Tibial nerve (tissue), 4 donors: Measurements from ENCODE around the gene TDG. TPM values are rescaled to one million over a fixed set of nuclear protein-coding genes. Genes with fewer than 3 reads are reported as not detected.

Experiments used
- DNase-seq, 2 donors: peaks; one replicate each; pipeline ENCODE4 v3.0.0-alpha.2; 2019; ENCODE audit warnings: low spot score in 2 of 2
- H3K27ac ChIP-seq, 4 donors: fragments of 200-600 bp; sonication (generic) in 3 of 4; one replicate each; pipeline ENCODE4 v1.5.1; 2017 to 2019; ENCODE audit warnings: mild to moderate bottlenecking in 1 of 4
- H3K27me3 ChIP-seq, 2 donors: fragments of 200-600 bp; sonication (generic) in 1 of 2; one replicate each; pipeline versions ENCODE4 v1.5.1 to v1.6.0; 2017 to 2019
- H3K36me3 ChIP-seq, 3 donors: fragments of 200-600 bp; sonication (generic); one replicate each; pipeline ENCODE4 v1.5.1; 2018 to 2019
- H3K4me1 ChIP-seq, 4 donors: fragments of 200-600 bp; sonication (generic) in 3 of 4; one replicate each; pipeline ENCODE4 v1.5.1; 2017 to 2019
- H3K4me3 ChIP-seq, 4 donors: fragments of 200-600 bp; sonication (generic) in 3 of 4; one replicate each; pipeline ENCODE4 v1.5.1; 2017 to 2019; ENCODE audit warnings: mild to moderate bottlenecking in 1 of 4, moderate library complexity in 1 of 4
- H3K9me3 ChIP-seq, 4 donors: fragments of 200-600 bp; sonication (generic) in 3 of 4; one replicate each; pipeline ENCODE4 v1.5.1; 2017 to 2019
- EP300 ChIP-seq, 2 donors: sonication (generic); formaldehyde crosslinking; IDR thresholded peaks; one replicate each; pipeline ENCODE4 v1.6.1; 2017; ENCODE audit warnings: antibody characterized with exemption in 2 of 2, mild to moderate bottlenecking in 1 of 2
- POLR2A ChIP-seq, 2 donors: fragments of 450-650 bp; IDR thresholded peaks; one replicate each; pipeline ENCODE4 v1.6.1; 2017; ENCODE audit warnings: antibody characterized with exemption in 2 of 2, mild to moderate bottlenecking in 2 of 2, moderate library complexity in 2 of 2
- WGBS, 2 donors: methylation state at CpG; one replicate each; pipeline ENCODE4 v1.1.5; 2018; 5-methylcytosine and 5-hydroxymethylcytosine counted together
- total RNA-seq, 4 donors: library from RNA; depleted of rRNA; stranded (reverse); fragments of >200 nt; gene quantifications; one replicate each; pipeline ENCODE4 v1.1.0, GENCODE V29; 2016
- TF ChIP-seq, protein P1 (sequence below), 5 experiments: fragments of 200-600 bp in 3 of 5; fragments of 450-650 bp in 2 of 5; sonication (generic) in 3 of 5; IDR thresholded peaks; one replicate each; pipeline ENCODE4 v1.5.1; 2016 to 2019; ENCODE audit warnings: antibody characterized with exemption in 5 of 5, mild to moderate bottlenecking in 3 of 5, moderate library complexity in 2 of 5

TDG gene
- total RNA-seq, 4 donors from 2014 or later = 13.7 to 23.7 (median 20.0) TPM

DNA sequence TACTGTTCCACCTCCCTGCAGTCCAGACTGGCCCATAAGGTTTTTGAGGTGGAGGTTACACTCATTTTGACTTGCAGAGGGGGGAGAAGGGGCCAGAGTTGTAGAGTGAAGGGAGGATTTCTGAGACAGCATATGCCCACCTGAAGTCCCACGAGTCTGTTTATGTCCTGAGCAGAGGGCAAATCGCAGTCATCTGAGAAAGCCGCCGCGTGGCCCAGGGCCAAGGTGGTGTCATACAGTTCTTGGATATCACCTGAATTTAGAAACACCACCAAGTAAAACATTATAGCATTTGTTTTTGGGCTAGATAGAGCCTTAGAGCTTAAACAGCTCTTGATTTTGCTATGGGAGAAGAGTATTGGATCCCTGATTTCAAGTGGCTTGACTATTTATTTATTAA lies 30.9 kb downstream of the TDG start:
- WGBS, 2 donors = 96 to 97% methylated on average over 5 of the region's 5 CpGs
- Histone ChIP-seq H3K36me3 (no peaks in the 10 kb centered on the region), H3K27me3 (no peaks in the 10 kb centered on the region), H3K4me1 (no peaks in the 10 kb centered on the region), H3K9me3 (no peaks in the 10 kb centered on the region), H3K4me3 (no peak overlapping the region), H3K27ac (no peak overlapping the region)
- TF ChIP-seq EP300 (IDR thresholded peaks at IDR 0.05) (no peak), POLR2A (IDR thresholded peaks at IDR 0.05) (no peak)
- TF ChIP-seq, protein P1, sequence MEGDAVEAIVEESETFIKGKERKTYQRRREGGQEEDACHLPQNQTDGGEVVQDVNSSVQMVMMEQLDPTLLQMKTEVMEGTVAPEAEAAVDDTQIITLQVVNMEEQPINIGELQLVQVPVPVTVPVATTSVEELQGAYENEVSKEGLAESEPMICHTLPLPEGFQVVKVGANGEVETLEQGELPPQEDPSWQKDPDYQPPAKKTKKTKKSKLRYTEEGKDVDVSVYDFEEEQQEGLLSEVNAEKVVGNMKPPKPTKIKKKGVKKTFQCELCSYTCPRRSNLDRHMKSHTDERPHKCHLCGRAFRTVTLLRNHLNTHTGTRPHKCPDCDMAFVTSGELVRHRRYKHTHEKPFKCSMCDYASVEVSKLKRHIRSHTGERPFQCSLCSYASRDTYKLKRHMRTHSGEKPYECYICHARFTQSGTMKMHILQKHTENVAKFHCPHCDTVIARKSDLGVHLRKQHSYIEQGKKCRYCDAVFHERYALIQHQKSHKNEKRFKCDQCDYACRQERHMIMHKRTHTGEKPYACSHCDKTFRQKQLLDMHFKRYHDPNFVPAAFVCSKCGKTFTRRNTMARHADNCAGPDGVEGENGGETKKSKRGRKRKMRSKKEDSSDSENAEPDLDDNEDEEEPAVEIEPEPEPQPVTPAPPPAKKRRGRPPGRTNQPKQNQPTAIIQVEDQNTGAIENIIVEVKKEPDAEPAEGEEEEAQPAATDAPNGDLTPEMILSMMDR (IDR thresholded peaks at IDR 0.05) = no peak
- DNase-seq = no peak

DNA sequence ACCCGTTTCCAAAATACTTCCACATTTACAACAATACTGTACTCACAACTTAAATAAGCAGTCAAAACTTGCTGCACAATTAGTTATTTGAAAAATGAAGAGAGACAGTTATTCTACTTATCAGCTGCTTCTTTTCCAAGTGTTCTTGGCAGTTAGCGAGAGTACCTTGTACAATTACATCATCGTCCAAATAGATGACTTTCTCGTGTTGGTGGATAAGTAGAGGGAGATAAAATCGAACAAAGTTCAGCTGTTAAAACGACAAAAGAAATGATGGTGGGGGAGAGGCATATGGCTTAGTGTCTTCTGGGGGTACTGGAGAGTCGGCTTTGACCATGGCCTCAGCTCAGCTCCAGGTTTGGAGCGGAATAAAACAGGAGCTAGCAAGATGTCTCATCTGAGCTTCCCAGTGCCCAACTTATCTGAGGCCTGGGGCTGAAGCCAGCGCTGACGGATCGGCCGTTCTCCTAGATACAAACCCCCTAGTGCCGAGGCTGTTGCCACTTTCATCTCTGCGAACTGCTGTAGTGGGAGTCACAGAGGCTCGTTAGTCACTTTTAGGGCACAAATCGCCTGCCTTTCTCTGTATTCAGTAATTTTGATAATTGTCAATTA lies 31.7 kb downstream of the TDG start:
- H3K4me1 ChIP-seq = no peaks in the 10 kb centered on the region
- H3K4me3 ChIP-seq = no peak overlapping the region
- H3K9me3 ChIP-seq = no peaks in the 10 kb centered on the region
- WGBS, 2 donors = 63 to 64% methylated on average over 16 of the region's 16 CpGs
- no peaks in the 10 kb centered on the region for H3K36me3 ChIP-seq
- no peaks in the 10 kb centered on the region for H3K27me3 ChIP-seq
- TF ChIP-seq POLR2A (IDR thresholded peaks at IDR 0.05) (no peak), EP300 (IDR thresholded peaks at IDR 0.05) (no peak)
- TF ChIP-seq, protein P1 (IDR thresholded peaks at IDR 0.05) = no peak
- peak overlapping the region in 2 of 4 donors; percentile 18 to 61 for H3K27ac ChIP-seq
- DNase-seq = no peak

DNA sequence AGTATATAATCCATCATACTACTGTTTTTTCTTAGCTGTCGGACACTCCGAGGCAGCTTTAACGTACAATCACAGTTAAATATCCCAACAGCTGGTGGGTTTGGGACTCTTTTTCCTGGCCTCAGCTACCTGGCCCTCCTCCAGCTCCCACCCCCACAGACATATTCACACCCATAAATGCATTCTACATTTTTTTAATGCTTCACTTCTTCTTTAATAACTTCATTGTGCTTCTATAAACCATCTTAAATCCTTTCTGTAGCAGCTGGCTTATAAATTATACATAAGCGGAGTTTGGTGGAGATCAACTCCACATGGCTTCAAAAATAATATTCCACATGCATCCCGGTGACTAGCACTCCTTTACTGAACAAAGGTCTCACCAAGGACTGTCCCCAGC lies 33.3 kb downstream of the TDG start:
- H3K27ac ChIP-seq = no peak overlapping the region
- no peaks in the 10 kb centered on the region for H3K4me1 ChIP-seq
- H3K4me3 ChIP-seq = no peak overlapping the region
- DNase-seq = no peak
- peaks cover 0 to 7% (median 0%) of the 10 kb centered on the region in 3 donors for H3K36me3 ChIP-seq
- whole genome bisulfite sequencing, 2 donors = 67 to 72% methylated on average over 5 of the region's 5 CpGs
- H3K27me3 ChIP-seq = no peaks in the 10 kb centered on the region
- TF ChIP-seq POLR2A (IDR thresholded peaks at IDR 0.05) (no peak), EP300 (IDR thresholded peaks at IDR 0.05) (no peak)
- TF ChIP-seq, protein P1 (IDR thresholded peaks at IDR 0.05) = no peak
- no peaks in the 10 kb centered on the region for H3K9me3 ChIP-seq

DNA sequence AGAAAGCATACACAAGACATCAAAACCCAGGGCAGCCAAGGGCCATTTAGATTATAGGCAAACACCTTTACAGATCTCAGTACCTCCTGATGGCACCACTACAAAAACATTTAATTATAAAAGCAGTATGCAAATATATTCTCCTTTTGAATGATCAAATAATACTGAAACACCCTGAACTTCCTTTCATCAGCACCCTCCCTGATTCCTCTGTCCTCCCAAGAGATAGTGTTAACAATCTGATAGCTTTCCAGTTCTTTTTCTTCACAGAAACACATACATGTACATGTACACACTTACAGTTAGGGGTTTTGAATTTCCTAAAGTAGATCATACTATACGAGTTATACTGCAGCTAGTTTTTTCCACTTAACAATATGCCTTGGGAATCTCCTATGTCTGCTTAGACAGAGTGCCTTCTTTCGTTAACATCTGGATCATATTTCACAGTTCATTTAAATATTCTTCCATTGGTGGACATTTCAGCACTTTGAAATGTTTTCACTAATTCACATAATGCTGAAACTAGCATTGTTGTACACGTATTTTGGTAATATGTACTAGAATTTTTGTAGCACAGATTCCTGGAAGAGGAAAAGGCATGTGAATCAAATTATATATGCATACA lies 35.2 kb downstream of the TDG start:
- Histone ChIP-seq H3K27ac (no peak overlapping the region), H3K9me3 (no peaks in the 10 kb centered on the region), H3K36me3 (peaks cover 0 to 7% (median 0%) of the 10 kb centered on the region in 3 donors), H3K27me3 (no peaks in the 10 kb centered on the region), H3K4me1 (no peaks in the 10 kb centered on the region), H3K4me3 (no peak overlapping the region)
- TF ChIP-seq, protein P1 (IDR thresholded peaks at IDR 0.05) = no peak
- TF ChIP-seq POLR2A (IDR thresholded peaks at IDR 0.05) (no peak), EP300 (IDR thresholded peaks at IDR 0.05) (no peak)
- WGBS, 2 donors = 55 to 59% methylated on average over 3 of the region's 3 CpGs
- DNase-seq = no peak

DNA sequence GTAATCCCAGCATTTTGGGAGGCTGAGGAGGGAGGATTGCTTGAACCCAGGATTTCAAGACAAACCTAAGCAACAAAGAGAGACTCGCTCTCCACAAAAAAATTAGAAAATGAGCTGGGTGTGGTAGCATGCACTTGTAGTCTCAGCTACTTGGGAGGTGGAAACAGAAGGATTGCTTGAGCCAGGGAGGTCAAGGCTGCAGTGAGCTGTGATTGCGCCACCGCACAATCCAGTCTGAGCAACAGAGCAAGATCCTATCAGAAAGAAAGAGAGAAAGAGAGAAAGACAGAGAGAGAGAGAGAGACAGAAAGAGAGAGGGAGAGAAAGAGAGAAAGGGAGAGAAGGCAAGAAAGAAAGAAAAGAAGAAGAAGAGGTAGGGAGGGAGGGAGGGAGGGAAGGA lies 37.0 kb downstream of the TDG start:
- DNase-seq = no peak
- TF ChIP-seq POLR2A (IDR thresholded peaks at IDR 0.05) (no peak), EP300 (IDR thresholded peaks at IDR 0.05) (no peak)
- TF ChIP-seq, protein P1 (IDR thresholded peaks at IDR 0.05) = no peak
- Histone ChIP-seq H3K27me3 (no peaks in the 10 kb centered on the region), H3K36me3 (peaks cover 0 to 7% (median 0%) of the 10 kb centered on the region in 3 donors), H3K9me3 (no peaks in the 10 kb centered on the region), H3K4me1 (no peaks in the 10 kb centered on the region), H3K4me3 (no peak overlapping the region), H3K27ac (no peak overlapping the region)
- WGBS, 2 donors = 93 to 97% methylated on average over 3 of the region's 3 CpGs
